AG09309 (cell line): ENCODE data around the gene LRRC8E.

ENCODE experiments used
- DNase-seq: peaks from one replicate; pipeline ENCODE4 v3.0.0-alpha.2; 2010; ENCODE audit warnings: low read depth
- H3K4me3 ChIP-seq: 2 replicates; pipeline ENCODE4 v1.5.1; 2011; ENCODE audit warnings: mild to moderate bottlenecking, low read depth, low read length, moderate library complexity; ENCODE audit not compliant: control insufficient read depth
- CTCF ChIP-seq: IDR thresholded peaks from 2 replicates; pipeline ENCODE4 v1.5.1; 2011; ENCODE audit warnings: mild to moderate bottlenecking, low read depth, low read length, inconsistent platforms; ENCODE audit not compliant: insufficient read depth, control insufficient read depth; ENCODE audit errors: missing control alignments

LRRC8E gene

GRCh38 chr19:7879111-7879807, 9.1 kb upstream of the LRRC8E start:
- DNase-seq, result no peak
- H3K4me3 ChIP-seq, result no peak overlapping the region
- TF ChIP-seq CTCF, result no peak

- no peak for DNase-seq
- no peak for TF ChIP-seq CTCF
These were observed 8.5 kb upstream of the LRRC8E start for GRCh38 chr19:7879836-7880235.

GRCh38 chr19:7881910-7882309, 6.4 kb upstream of the LRRC8E start:
- DNase-seq, result no peak
- H3K4me3 ChIP-seq, result no peak overlapping the region
- TF ChIP-seq CTCF, result no peak

More at GRCh38 chr19:7879836-7880235, 8.5 kb upstream of the LRRC8E start:
- no peak overlapping the region for H3K4me3 ChIP-seq

- DNase-seq, result no peak
- TF ChIP-seq CTCF, result no peak
- no peak overlapping the region for H3K4me3 ChIP-seq
These were observed 5.2 kb upstream of the LRRC8E start for GRCh38 chr19:7883105-7883504.

GRCh38 chr19:7883796-7884570, 4.3 kb upstream of the LRRC8E start:
- no peak for TF ChIP-seq CTCF
- DNase-seq, result peak; percentile 24
- H3K4me3 ChIP-seq, result no peak overlapping the region

- no peak for DNase-seq
- no peak overlapping the region for H3K4me3 ChIP-seq
- TF ChIP-seq CTCF, result no peak
These were observed 2.5 kb upstream of the LRRC8E start for GRCh38 chr19:7885818-7886217.
